Kidney epithelial cell (primary cell): ENCODE measurements around the gene IGF2BP2. TPM values are rescaled to one million over a fixed set of nuclear protein-coding genes. Genes with fewer than 3 reads are reported as not detected.

Experiments used
- DNase-seq: peaks from one replicate; pipeline ENCODE4 v3.0.0-alpha.2; 2010; ENCODE audit warnings: low read depth
- H3K27me3 ChIP-seq: 2 replicates; pipeline ENCODE4 v1.6.0; 2011; ENCODE audit warnings: low read length; ENCODE audit not compliant: control insufficient read depth, insufficient read depth
- H3K36me3 ChIP-seq: 2 replicates; pipeline ENCODE4 v1.5.1; 2011; ENCODE audit warnings: low read length; ENCODE audit not compliant: control insufficient read depth, insufficient read depth
- H3K4me3 ChIP-seq: 2 replicates; pipeline ENCODE4 v1.5.1; 2011; ENCODE audit warnings: low read depth, mild to moderate bottlenecking, control low read depth, low read length
- CTCF ChIP-seq: IDR thresholded peaks from 2 replicates; pipeline ENCODE4 v1.5.1; 2011; ENCODE audit warnings: mild to moderate bottlenecking, moderate library complexity, low read length, control low read depth, inconsistent platforms; ENCODE audit not compliant: insufficient read depth, poor library complexity, severe bottlenecking
- total RNA-seq: library from RNA; depleted of rRNA; stranded (reverse); fragments of >200 nt; gene quantifications from 2 replicates; pipeline ENCODE4 v1.2.3, GENCODE V29; 2015

IGF2BP2 gene
- total RNA-seq, 1 donor from 2014 or later = 77.0 TPM

- DNase-seq = no peak
- TF ChIP-seq CTCF = no peak
- Histone ChIP-seq H3K4me3 (no peak overlapping the region), H3K27me3 (no peaks in the 10 kb centered on the region), H3K36me3 (no peaks in the 10 kb centered on the region)
These were observed 60.5 kb downstream of the IGF2BP2 start for GRCh38 chr3:185764163-185764979.

DNA sequence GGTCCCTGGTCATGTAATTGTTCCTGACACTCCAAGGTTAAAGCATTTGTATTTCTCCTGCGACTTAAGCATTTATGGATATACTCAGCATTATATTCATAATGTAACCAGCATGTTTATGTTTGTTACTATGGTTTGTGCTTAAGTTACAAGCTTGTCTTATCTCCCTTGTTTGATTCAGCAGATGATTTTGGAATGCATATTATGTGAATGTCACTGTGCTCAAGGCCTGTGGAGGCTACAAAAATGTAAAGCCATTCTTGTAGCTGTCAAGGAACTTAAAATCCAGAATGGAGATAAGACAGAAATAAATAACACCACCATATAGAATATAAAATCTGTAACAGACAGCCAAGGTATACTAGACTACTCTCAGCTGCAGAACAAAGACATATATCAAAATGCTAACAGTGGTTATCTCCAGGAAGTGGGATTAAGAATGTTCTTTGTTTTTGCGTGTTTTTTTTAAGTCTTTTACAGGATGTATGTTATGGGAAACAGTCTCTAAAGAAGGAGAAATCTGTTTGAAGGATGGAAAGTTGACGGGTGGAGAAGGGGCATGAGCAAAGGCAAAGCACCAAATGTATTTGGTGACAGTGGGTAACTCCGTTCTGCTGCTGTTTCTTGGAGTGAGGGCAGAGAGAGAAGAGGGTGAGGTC is 61.4 kb downstream of the IGF2BP2 start:
- DNase-seq = no peak
- no peak overlapping the region for H3K4me3 ChIP-seq
- TF ChIP-seq CTCF = no peak

DNA sequence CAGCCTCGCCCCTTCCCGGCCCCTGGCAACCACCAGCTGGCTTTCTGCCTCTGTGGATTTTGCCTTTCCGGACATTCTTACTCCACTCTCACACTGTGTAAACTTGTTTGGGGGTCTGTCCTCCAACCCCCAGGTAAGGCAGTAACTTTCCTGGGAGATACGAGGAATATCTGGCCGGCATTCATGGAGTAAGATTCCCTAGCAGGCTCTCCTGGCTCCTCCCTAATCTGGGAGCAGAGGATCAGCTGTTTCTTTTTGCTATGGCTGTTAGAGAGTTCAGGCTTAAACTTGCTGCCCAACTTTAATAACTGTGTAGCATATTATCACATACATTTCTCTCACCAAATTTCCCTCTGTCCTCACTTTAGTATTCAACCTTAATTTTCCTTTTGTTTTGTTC is 64.3 kb downstream of the IGF2BP2 start:
- no peak for DNase-seq
- Histone ChIP-seq H3K27me3 (no peaks in the 10 kb centered on the region), H3K4me3 (no peak overlapping the region), H3K36me3 (no peaks in the 10 kb centered on the region)
- no peak for TF ChIP-seq CTCF

More for the DNA sequence above, 61.4 kb downstream of the IGF2BP2 start:
- no peaks in the 10 kb centered on the region for H3K27me3 ChIP-seq
- H3K36me3 ChIP-seq = no peaks in the 10 kb centered on the region

DNA sequence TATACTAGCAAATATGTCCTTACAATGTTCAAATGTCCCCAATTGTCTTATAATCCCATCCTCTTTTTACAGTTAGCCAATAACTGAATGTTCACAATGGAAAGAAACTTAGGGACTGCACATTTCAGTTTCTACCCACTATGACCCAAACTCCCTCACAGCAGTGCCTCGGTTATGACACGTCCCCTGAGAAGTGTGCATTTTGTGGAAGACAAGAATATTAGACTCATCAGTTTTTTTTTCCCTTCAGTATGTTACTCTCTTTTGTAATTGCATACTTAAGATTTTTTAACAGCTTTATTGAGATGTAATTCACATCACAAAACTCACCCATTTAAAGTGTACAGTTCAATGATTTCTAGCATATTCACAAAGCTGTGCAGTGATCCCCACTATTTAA is 64.8 kb downstream of the IGF2BP2 start:
- Histone ChIP-seq H3K4me3 (no peak overlapping the region), H3K36me3 (no peaks in the 10 kb centered on the region), H3K27me3 (no peaks in the 10 kb centered on the region)
- no peak for TF ChIP-seq CTCF
- DNase-seq = no peak

DNA sequence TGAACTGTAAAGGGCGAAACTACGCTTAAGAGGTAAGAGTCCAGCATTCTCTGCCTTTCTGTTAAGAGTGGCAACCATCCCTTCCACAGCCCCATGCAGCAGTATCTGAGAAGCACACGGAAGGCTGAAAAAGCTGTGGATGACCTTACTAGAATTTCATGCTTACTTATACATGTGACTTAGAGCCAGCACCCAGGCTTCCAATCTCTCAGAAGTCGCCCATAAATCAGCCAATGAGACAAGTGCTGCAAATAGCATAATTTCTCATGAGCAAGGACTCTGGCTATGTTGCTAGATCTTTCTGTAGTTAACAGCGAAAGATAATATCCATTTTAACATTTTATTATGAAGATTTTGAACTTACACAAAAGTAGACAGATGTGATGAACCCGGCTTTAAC is 65.3 kb downstream of the IGF2BP2 start:
- DNase-seq = no peak
- Histone ChIP-seq H3K27me3 (no peaks in the 10 kb centered on the region), H3K36me3 (no peaks in the 10 kb centered on the region), H3K4me3 (no peak overlapping the region)
- TF ChIP-seq CTCF = no peak
